ENCODE data around the gene SELENBP1.

SELENBP1 gene

DNA sequence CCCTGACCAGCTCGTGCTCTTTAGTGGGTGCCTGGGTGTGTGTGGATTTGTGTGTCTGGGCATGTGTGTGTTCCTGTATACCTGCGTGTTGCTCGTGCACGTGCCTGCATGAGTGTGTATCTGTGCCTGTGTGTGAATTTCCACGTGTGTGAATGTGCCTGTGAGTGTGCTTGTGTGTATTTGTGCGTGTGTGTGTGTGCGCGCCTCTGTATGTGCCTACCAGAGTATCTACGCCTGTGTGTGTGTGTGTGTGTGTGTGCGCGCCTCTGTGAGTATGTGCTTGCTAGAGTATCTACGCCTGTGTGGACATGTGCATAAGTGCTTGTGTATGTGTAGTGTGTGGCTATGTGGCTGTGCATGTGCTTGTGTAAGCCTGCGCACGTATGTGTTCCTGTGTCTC is 691 bp upstream of the SELENBP1 start:
- peaks cover 7 to 36% of the 10 kb centered on the region in 2 donors for H3K4me1 ChIP-seq (ENCODE audit: control insufficient read depth in 1 of 2, insufficient read depth in 2 of 2, low read length in 2 of 2)
- H3K27me3 ChIP-seq (ENCODE audit: low read depth, low read length): no peaks in the 10 kb centered on the region
- H3K36me3 ChIP-seq (ENCODE audit: control insufficient read depth in 1 of 2, insufficient read depth in 2 of 2, low read length in 2 of 2): peaks cover 0 to under 1% of the 10 kb centered on the region in 2 donors
- H3K4me3 ChIP-seq (ENCODE audit: low read depth in 1 of 2, low read length in 2 of 2): no peak overlapping the region
- no peak overlapping the region for H3K27ac ChIP-seq (ENCODE audit: low read length)
- no peaks in the 10 kb centered on the region for H3K9me3 ChIP-seq (ENCODE audit: control insufficient read depth in 1 of 2, low read length in 2 of 2)

DNA sequence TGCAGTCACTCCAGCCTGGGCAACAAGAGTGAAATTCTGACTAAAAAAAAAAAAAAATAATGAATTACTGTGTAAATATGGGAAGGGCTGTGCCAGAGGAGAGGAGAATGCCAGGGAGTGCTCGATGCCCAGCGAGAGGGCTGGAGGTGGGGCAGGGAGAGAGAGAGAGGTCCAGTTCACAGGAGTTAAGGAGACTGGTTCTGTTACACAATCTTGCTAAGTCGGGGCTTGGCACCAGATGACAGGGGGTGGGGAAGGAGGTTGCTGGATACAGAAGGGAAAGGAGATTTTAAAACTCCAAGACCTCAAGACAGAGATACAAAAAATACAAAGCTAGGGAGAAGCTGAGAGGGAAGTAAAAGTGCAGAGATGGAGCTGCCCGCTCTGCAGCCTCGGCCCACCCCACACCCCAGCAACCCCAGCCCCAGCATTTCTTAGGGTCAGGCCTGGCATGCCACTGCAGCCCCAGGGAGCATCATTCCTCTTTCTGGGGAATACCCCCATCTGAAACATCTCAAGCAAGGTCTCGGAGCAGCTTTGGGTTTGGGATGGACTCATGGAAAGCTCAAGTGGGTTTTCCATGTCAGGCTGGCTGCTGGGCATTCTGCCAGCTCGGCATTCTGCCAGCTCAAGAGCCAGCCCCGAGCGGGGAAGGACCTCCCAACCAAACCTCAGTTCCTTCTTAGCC is 991 bp downstream of the SELENBP1 start:
- Histone ChIP-seq H3K36me3 (ENCODE audit: control insufficient read depth in 1 of 2, insufficient read depth in 2 of 2, low read length in 2 of 2) (peaks cover 2 to 13% of the 10 kb centered on the region in 2 donors), H3K4me1 (ENCODE audit: control insufficient read depth in 1 of 2, insufficient read depth in 2 of 2, low read length in 2 of 2) (peaks cover 7 to 36% of the 10 kb centered on the region in 2 donors), H3K27me3 (ENCODE audit: low read depth, low read length) (no peaks in the 10 kb centered on the region), H3K9me3 (ENCODE audit: control insufficient read depth in 1 of 2, low read length in 2 of 2) (no peaks in the 10 kb centered on the region), H3K4me3 (ENCODE audit: low read depth in 1 of 2, low read length in 2 of 2) (peak overlapping the region; percentile 64 to 65), H3K27ac (ENCODE audit: low read length) (peak overlapping the region; percentile 68)

DNA sequence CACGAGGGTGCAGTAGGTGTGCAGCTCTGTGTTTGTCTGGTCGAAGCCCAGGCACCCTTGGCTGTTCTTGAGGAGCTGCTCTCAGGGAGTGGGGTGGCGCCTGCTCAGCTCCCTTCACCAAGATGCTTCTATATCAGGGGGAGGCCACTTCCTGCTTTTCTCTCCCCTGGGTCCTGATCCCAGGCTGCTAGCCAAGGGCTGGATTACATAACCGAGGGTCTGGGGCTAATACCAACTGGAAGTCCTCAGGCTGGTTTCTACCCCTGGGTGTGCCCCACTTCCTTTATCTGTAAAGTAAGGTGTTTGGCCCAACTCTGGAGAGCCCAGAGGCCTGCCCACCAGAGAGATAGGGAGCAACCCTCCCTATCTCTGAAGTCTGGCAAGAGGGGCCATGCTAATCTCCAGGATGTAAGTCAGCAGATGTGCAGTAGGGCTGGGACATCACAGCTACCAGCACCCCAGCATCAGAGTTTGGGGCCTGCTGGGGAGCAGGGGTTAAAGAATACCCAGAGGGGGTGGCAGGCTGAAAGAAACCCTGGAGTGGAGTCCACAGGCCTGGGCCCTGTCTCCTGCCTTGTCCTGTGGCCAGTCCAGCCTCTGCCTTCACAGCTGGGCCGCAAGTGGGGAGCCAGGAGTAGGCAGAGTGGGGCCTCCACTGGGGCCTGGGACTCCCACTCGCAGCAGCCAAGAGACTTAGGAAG is 2.1 kb downstream of the SELENBP1 start:
- Histone ChIP-seq H3K4me3 (ENCODE audit: low read depth in 1 of 2, low read length in 2 of 2) (peak overlapping the region; percentile 2 to 17), H3K36me3 (ENCODE audit: control insufficient read depth in 1 of 2, insufficient read depth in 2 of 2, low read length in 2 of 2) (peaks cover 14 to 25% of the 10 kb centered on the region in 2 donors), H3K9me3 (ENCODE audit: control insufficient read depth in 1 of 2, low read length in 2 of 2) (no peaks in the 10 kb centered on the region), H3K27ac (ENCODE audit: low read length) (peak overlapping the region; percentile 45), H3K4me1 (ENCODE audit: control insufficient read depth in 1 of 2, insufficient read depth in 2 of 2, low read length in 2 of 2) (peaks cover 7 to 36% of the 10 kb centered on the region in 2 donors), H3K27me3 (ENCODE audit: low read depth, low read length) (no peaks in the 10 kb centered on the region)

DNA sequence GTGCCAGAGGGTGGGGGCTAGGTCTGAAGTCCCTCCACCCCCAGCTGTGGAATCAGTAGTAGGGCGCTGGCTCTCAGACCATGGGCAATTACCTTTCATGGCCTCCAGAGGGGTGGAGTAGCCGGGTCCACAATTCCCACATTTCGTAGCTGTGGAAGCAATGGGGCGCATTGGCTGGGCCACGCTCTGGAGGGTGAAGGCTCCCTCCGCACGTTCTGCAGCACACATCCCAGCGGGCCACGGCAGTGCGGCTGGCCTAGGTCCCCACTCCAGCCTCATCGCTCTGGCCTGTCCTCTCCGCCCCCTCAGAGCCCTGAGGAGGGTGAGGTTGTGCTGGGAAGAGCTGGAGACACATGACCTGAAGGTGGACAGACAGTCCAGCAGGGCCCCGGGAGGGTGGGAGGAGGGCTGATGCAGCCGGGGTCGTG is 2.9 kb downstream of the SELENBP1 start:
- no peaks in the 10 kb centered on the region for H3K9me3 ChIP-seq (ENCODE audit: control insufficient read depth in 1 of 2, low read length in 2 of 2)
- H3K27ac ChIP-seq (ENCODE audit: low read length): no peak overlapping the region
- H3K36me3 ChIP-seq (ENCODE audit: control insufficient read depth in 1 of 2, insufficient read depth in 2 of 2, low read length in 2 of 2): peaks cover 21 to 30% of the 10 kb centered on the region in 2 donors
- H3K27me3 ChIP-seq (ENCODE audit: low read depth, low read length): no peaks in the 10 kb centered on the region
- H3K4me3 ChIP-seq (ENCODE audit: low read depth in 1 of 2, low read length in 2 of 2): peak overlapping the region in 1 of 2 donors; percentile 17
- H3K4me1 ChIP-seq (ENCODE audit: control insufficient read depth in 1 of 2, insufficient read depth in 2 of 2, low read length in 2 of 2): peaks cover 7 to 36% of the 10 kb centered on the region in 2 donors

DNA sequence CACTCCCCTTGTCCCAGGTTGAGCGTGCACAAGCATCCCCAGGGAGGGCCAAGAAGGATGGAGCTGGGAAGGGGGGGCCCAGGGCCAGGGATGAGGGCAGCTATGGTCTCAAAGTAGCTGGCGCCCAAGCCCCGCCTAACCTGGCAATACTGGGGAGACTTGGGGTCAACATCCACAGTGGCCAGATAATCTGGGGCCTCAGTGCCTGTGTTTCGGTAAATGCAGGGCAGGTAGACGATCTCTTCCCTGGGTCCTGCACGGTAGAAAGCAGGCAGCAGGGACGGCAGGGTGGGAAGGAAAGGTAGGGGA is 3.2 kb downstream of the SELENBP1 start:
- H3K4me1 ChIP-seq (ENCODE audit: control insufficient read depth in 1 of 2, insufficient read depth in 2 of 2, low read length in 2 of 2): peaks cover 7 to 36% of the 10 kb centered on the region in 2 donors

DNA sequence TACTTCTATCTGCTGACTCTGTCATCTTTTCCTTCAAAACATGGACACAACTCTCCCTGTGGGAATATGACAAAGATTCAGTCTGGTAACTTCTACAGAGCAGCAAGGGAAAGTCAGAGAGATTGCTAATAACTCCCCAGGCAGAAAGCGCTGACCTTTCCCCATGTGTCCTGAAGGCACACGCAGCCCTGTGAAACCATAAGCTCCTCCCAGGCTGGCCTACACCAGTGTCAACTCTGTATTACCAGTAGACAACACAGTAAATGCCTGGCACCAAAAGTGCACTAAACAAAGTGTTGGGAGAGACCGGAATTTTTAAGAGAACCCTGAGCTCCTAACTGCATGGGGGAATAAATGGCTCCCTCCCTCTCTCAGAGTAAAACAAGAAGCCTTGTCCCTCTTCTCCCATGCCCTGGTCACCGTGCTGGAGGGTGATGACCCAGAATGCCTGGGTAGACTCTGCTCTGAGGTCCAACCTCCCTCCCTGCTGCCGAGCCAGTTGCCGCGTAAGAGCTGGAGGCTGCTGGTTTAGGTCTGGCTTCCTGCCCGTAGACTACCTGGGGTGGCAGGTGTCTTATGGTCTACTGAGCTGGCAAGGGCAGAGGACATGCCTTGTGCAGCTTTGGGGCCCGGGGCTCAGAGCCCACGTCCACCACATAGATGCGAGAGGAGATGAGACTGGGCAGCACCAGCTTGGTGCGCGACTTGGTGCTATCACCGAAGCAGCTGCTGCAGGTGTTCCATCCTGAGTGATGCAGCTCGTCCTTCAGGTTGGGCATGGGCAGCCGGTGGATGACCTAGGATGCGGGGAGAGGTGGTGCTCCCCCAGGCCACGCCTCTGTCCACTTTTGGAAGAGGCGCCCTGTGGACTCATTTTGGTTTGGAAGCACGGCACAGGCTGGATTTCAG is 3.9 kb downstream of the SELENBP1 start:
- no peak overlapping the region for H3K4me3 ChIP-seq (ENCODE audit: low read depth in 1 of 2, low read length in 2 of 2)
- H3K36me3 ChIP-seq (ENCODE audit: control insufficient read depth in 1 of 2, insufficient read depth in 2 of 2, low read length in 2 of 2): peaks cover 31 to 35% of the 10 kb centered on the region in 2 donors
- H3K27ac ChIP-seq (ENCODE audit: low read length): no peak overlapping the region
- peaks cover 7 to 36% of the 10 kb centered on the region in 2 donors for H3K4me1 ChIP-seq (ENCODE audit: control insufficient read depth in 1 of 2, insufficient read depth in 2 of 2, low read length in 2 of 2)
- no peaks in the 10 kb centered on the region for H3K27me3 ChIP-seq (ENCODE audit: low read depth, low read length)
- H3K9me3 ChIP-seq (ENCODE audit: control insufficient read depth in 1 of 2, low read length in 2 of 2): no peaks in the 10 kb centered on the region

More for the DNA sequence above, 3.2 kb downstream of the SELENBP1 start:
- H3K27ac ChIP-seq (ENCODE audit: low read length): no peak overlapping the region
- no peaks in the 10 kb centered on the region for H3K9me3 ChIP-seq (ENCODE audit: control insufficient read depth in 1 of 2, low read length in 2 of 2)
- H3K27me3 ChIP-seq (ENCODE audit: low read depth, low read length): no peaks in the 10 kb centered on the region
- H3K36me3 ChIP-seq (ENCODE audit: control insufficient read depth in 1 of 2, insufficient read depth in 2 of 2, low read length in 2 of 2): peaks cover 24 to 34% of the 10 kb centered on the region in 2 donors
- no peak overlapping the region for H3K4me3 ChIP-seq (ENCODE audit: low read depth in 1 of 2, low read length in 2 of 2)

DNA sequence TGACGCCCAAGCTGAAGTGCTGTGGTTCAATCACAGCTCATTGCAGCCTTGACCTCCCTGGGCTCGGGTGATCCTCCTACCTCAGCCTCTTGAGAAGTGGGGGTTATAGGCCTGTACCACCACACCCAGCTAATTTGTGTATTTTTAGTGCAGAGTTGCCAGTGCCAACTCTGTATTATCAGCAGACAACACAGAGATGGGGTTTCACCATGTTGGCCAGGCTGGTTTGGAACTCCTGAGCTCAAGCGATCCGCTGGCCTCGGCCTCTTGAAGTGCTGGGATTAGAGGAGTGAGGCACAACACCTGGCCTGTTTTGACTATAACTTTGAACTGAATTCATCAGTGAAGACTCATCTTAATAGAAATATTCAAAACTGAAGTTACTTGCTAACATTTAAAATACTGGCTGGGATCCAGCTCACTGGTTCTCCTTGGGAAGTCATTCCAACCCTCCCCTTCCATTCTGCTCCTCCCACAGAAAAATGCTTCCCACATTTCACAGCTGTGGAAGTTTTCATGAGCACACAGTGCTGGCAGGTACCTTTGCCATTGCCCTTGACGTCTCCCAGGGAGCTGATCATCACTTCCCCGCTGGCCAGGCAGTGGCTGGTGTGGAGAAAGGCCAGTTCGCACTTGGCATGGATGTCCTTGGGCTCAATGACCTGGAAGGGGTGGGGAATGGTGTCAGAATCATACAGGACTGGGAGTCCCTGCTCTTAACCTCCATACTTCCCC is 4.7 kb downstream of the SELENBP1 start:
- Histone ChIP-seq H3K4me3 (ENCODE audit: low read depth in 1 of 2, low read length in 2 of 2) (no peak overlapping the region), H3K36me3 (ENCODE audit: control insufficient read depth in 1 of 2, insufficient read depth in 2 of 2, low read length in 2 of 2) (peaks cover 35% of the 10 kb centered on the region in 2 donors), H3K9me3 (ENCODE audit: control insufficient read depth in 1 of 2, low read length in 2 of 2) (no peaks in the 10 kb centered on the region), H3K27ac (ENCODE audit: low read length) (no peak overlapping the region), H3K4me1 (ENCODE audit: control insufficient read depth in 1 of 2, insufficient read depth in 2 of 2, low read length in 2 of 2) (peaks cover 7 to 36% of the 10 kb centered on the region in 2 donors), H3K27me3 (ENCODE audit: low read depth, low read length) (no peaks in the 10 kb centered on the region)

DNA sequence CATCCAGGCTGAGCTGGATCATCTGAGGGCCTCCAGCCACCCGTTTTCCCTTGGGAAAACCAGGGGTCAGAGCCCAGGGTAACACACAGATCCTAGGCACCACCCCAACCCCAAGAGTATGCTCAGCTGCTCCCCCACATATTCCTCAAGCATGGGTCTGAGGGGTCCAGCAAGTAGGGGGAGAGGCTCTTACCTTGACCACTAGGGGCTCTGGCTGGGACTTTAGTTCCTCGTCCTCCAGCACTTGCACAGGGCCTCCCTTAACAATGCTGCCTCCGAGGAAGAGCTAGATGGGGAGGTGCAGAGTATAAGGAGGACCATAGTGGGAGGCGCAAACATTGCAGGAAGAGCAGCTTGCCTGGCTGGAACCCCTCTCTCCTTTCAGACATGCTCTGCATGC is 7.5 kb downstream of the SELENBP1 start:
- Histone ChIP-seq H3K36me3 (ENCODE audit: control insufficient read depth in 1 of 2, insufficient read depth in 2 of 2, low read length in 2 of 2) (peaks cover 35 to 39% of the 10 kb centered on the region in 2 donors), H3K27ac (ENCODE audit: low read length) (no peak overlapping the region), H3K4me3 (ENCODE audit: low read depth in 1 of 2, low read length in 2 of 2) (no peak overlapping the region)

DNA sequence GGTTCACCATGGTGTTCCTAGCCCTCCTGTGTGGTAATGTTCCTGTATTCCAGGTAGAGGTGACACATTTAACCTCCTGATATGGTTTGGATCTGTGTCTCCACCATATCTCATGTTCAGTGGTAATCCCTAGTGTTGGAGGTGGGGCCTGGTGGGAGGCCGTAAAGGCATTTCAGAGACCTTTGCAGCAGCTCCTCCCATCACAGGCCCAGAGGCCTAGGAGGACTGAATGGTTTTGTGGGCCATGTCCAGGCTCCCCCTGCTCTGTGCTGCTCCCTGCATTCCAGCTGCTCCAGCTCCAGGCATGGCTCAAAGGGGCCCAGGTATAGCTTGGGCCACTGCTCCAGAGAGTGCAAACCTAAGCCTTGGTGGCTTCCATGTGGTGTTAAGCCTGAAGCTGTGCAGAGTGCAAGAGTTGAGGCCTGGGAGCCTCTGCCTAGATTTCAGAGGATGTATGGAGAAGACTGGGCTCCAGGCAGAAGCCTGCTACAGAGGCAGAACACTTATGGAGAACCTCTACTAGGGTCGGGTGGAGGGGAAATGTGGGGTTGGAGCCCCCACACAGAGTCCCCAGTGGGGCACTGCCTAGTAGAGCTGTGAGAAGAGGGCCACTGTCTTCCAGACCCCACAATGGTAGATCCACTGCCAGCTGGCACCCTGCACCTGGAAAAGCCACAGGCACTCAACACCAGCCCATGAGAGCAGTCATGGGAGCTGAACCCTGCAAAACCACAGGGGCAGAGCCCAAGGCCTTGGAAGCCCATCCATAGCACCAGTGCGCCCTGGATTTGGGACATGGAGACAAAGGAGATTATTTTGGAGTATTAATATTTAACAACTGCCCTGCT is 10.0 kb downstream of the SELENBP1 start:
- H3K27me3 ChIP-seq (ENCODE audit: low read depth, low read length): no peaks in the 10 kb centered on the region
- H3K4me1 ChIP-seq (ENCODE audit: control insufficient read depth in 1 of 2, insufficient read depth in 2 of 2, low read length in 2 of 2): no peaks in the 10 kb centered on the region
- H3K9me3 ChIP-seq (ENCODE audit: control insufficient read depth in 1 of 2, low read length in 2 of 2): no peaks in the 10 kb centered on the region
- no peak overlapping the region for H3K27ac ChIP-seq (ENCODE audit: low read length)
- no peak overlapping the region for H3K4me3 ChIP-seq (ENCODE audit: low read depth in 1 of 2, low read length in 2 of 2)
- H3K36me3 ChIP-seq (ENCODE audit: control insufficient read depth in 1 of 2, insufficient read depth in 2 of 2, low read length in 2 of 2): peaks cover 28 to 39% of the 10 kb centered on the region in 2 donors

More for the DNA sequence above, 7.5 kb downstream of the SELENBP1 start:
- Histone ChIP-seq H3K27me3 (ENCODE audit: low read depth, low read length) (no peaks in the 10 kb centered on the region), H3K4me1 (ENCODE audit: control insufficient read depth in 1 of 2, insufficient read depth in 2 of 2, low read length in 2 of 2) (peaks cover 2 to 10% of the 10 kb centered on the region in 2 donors), H3K9me3 (ENCODE audit: control insufficient read depth in 1 of 2, low read length in 2 of 2) (no peaks in the 10 kb centered on the region)

DNA sequence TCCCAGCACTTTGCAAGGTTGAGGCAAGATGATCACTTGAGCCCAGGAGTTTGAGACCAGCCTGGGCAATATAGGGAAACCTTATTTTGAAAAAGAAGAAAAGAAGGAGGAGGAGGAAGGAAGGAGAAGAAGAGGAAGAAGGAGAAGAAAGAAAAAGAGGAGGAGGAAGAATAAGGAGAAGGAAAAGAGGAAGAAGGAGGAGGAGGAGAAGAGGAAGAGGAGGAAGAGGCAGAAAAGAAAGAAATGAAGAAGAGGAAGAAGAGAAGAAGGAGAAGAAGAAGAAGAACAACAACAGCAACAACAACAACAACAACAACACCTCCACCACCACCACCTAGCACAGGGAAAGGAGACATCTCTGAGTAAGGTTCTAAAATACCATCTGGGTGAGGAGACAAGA is 10.6 kb downstream of the SELENBP1 start:
- H3K4me3 ChIP-seq (ENCODE audit: low read depth in 1 of 2, low read length in 2 of 2): no peak overlapping the region
- H3K9me3 ChIP-seq (ENCODE audit: control insufficient read depth in 1 of 2, low read length in 2 of 2): no peaks in the 10 kb centered on the region
- H3K36me3 ChIP-seq (ENCODE audit: control insufficient read depth in 1 of 2, insufficient read depth in 2 of 2, low read length in 2 of 2): peaks cover 25 to 39% of the 10 kb centered on the region in 2 donors
- H3K27me3 ChIP-seq (ENCODE audit: low read depth, low read length): no peaks in the 10 kb centered on the region
- no peak overlapping the region for H3K27ac ChIP-seq (ENCODE audit: low read length)
- no peaks in the 10 kb centered on the region for H3K4me1 ChIP-seq (ENCODE audit: control insufficient read depth in 1 of 2, insufficient read depth in 2 of 2, low read length in 2 of 2)

Data from muscle layer of duodenum (tissue), 2 donors.